Loucy (cell line): ENCODE results near the gene NOL12.

Source experiments
- H2AFZ ChIP-seq: fragments of 200-600 bp; sonication (generic); 2 replicates; pipeline ENCODE4 v1.6.0; 2016; ENCODE audit warnings: antibody characterized with exemption, mild to moderate bottlenecking, low read length, moderate library complexity
- H3F3A ChIP-seq: fragments of 200-600 bp; 2 replicates; pipeline ENCODE4 v1.6.0; 2016; ENCODE audit warnings: antibody characterized with exemption, low read depth, mild to moderate bottlenecking
- H3K27me3 ChIP-seq: fragments of 200-600 bp; sonication (generic); 2 replicates; pipeline ENCODE4 v1.6.1; 2014; ENCODE audit warnings: low read length, mild to moderate bottlenecking; ENCODE audit not compliant: insufficient read depth, poor library complexity, severe bottlenecking
- H3K36me3 ChIP-seq: fragments of 200-600 bp; sonication (generic); 2 replicates; pipeline ENCODE4 v1.6.1; 2016; ENCODE audit warnings: low read length; ENCODE audit not compliant: insufficient read depth
- H3K4me1 ChIP-seq: fragments of 200-600 bp; sonication (generic); 2 replicates; pipeline ENCODE4 v1.5.1; 2014; ENCODE audit warnings: low read length, mild to moderate bottlenecking; ENCODE audit not compliant: insufficient read depth, poor library complexity, severe bottlenecking
- H3K4me2 ChIP-seq: fragments of 200-600 bp; sonication (generic); 2 replicates; pipeline ENCODE4 v1.6.0; 2014; ENCODE audit warnings: antibody characterized with exemption, low read length, low read depth, mild to moderate bottlenecking; ENCODE audit not compliant: poor library complexity, severe bottlenecking
- H3K4me3 ChIP-seq: fragments of 200-600 bp; sonication (generic); 2 replicates; pipeline ENCODE4 v1.5.1; 2014; ENCODE audit warnings: low read length, mild to moderate bottlenecking, mixed read lengths; ENCODE audit not compliant: poor library complexity, severe bottlenecking
- H3K79me2 ChIP-seq: fragments of 200-600 bp; sonication (generic); 2 replicates; pipeline ENCODE4 v1.6.1; 2014; ENCODE audit warnings: low read length; ENCODE audit not compliant: insufficient read depth
- H3K9ac ChIP-seq: fragments of 200-600 bp; sonication (generic); 2 replicates; pipeline ENCODE4 v1.6.0; 2014; ENCODE audit warnings: mild to moderate bottlenecking, low read depth, low read length, moderate library complexity; ENCODE audit not compliant: poor library complexity, severe bottlenecking
- H3K9me2 ChIP-seq: fragments of 200-600 bp; sonication (generic); replicated peaks from 2 replicates; pipeline ENCODE4 v1.6.1; 2016; ENCODE audit warnings: low read depth, low read length, mixed read lengths
- H3K9me3 ChIP-seq: fragments of 200-600 bp; sonication (generic); 2 replicates; pipeline ENCODE4 v1.6.1; 2014; ENCODE audit warnings: mild to moderate bottlenecking, antibody characterized with exemption, low read length, low read depth; ENCODE audit not compliant: insufficient read depth
- H4K20me1 ChIP-seq: fragments of 200-600 bp; sonication (generic); 2 replicates; pipeline ENCODE4 v1.6.0; 2014; ENCODE audit warnings: antibody characterized with exemption, low read length, mild to moderate bottlenecking; ENCODE audit not compliant: insufficient read depth, poor library complexity, severe bottlenecking
- CTCF ChIP-seq: fragments of 200-600 bp; sonication (generic); conservative IDR thresholded peaks from 2 replicates; pipeline ENCODE4 v1.5.1; 2014; ENCODE audit warnings: mild to moderate bottlenecking, antibody characterized with exemption, low read length
- EZH2phosphoT487 ChIP-seq: fragments of 200-600 bp; IDR thresholded peaks from 2 replicates; pipeline ENCODE4 v1.6.1; 2018; ENCODE audit warnings: antibody characterized with exemption, mild to moderate bottlenecking, moderate library complexity, borderline replicate concordance

NOL12 gene

GRCh38 chr22:37641561-37641949 lies 44.6 kb upstream of the NOL12 start:
- TF ChIP-seq CTCF: no peak
- no peak for TF ChIP-seq EZH2phosphoT487
- Histone ChIP-seq H3K36me3 (peaks cover 16% of the 10 kb centered on the region; the same call in 1 of the 2 replicates), H3K9ac (peak overlapping the region; percentile 94), H4K20me1 (peaks cover 22% of the 10 kb centered on the region), H2AFZ (no peak overlapping the region), H3K79me2 (peaks cover 47% of the 10 kb centered on the region), H3K9me3 (no peaks in the 10 kb centered on the region), H3K9me2 (no peaks in the 10 kb centered on the region), H3K4me2 (peak overlapping the region; percentile 98), H3K27me3 (no peaks in the 10 kb centered on the region), H3K4me1 (peaks cover 47% of the 10 kb centered on the region), H3K4me3 (peak overlapping the region; percentile 89), H3F3A (peaks cover 9% of the 10 kb centered on the region)

- peak overlapping the region; percentile 48 for H3K4me2 ChIP-seq
- no peak overlapping the region for H2AFZ ChIP-seq
- H3K9me2 ChIP-seq: no peaks in the 10 kb centered on the region
- H3K79me2 ChIP-seq: peaks cover 47% of the 10 kb centered on the region
- H3K36me3 ChIP-seq: peaks cover 22% of the 10 kb centered on the region; the same call in 1 of the 2 replicates
- TF ChIP-seq CTCF (peak; percentile 90), EZH2phosphoT487 (no peak)
- H3K4me3 ChIP-seq: peak overlapping the region; percentile 28
- no peaks in the 10 kb centered on the region for H3F3A ChIP-seq
- peak overlapping the region; percentile 94 for H3K9ac ChIP-seq
- H3K4me1 ChIP-seq: peaks cover 29% of the 10 kb centered on the region
- no peaks in the 10 kb centered on the region for H3K9me3 ChIP-seq
- peaks cover 22% of the 10 kb centered on the region for H4K20me1 ChIP-seq
- no peaks in the 10 kb centered on the region for H3K27me3 ChIP-seq
These were observed 42.8 kb upstream of the NOL12 start for GRCh38 chr22:37643225-37643847.

GRCh38 chr22:37647317-37647716 lies 38.8 kb upstream of the NOL12 start:
- H3K4me1 ChIP-seq: peaks cover 4% of the 10 kb centered on the region
- no peak overlapping the region for H3K4me2 ChIP-seq
- H3K9me2 ChIP-seq: no peaks in the 10 kb centered on the region
- no peak for TF ChIP-seq CTCF
- no peak for TF ChIP-seq EZH2phosphoT487
- H3K79me2 ChIP-seq: peaks cover 18% of the 10 kb centered on the region; the same call in 1 of the 2 replicates
- no peak overlapping the region for H3K4me3 ChIP-seq
- H3K9ac ChIP-seq: no peak overlapping the region
- no peaks in the 10 kb centered on the region for H3F3A ChIP-seq
- H3K36me3 ChIP-seq: peaks cover 46% of the 10 kb centered on the region; the same call in 1 of the 2 replicates
- H4K20me1 ChIP-seq: peaks cover 6% of the 10 kb centered on the region
- no peaks in the 10 kb centered on the region for H3K27me3 ChIP-seq
- H2AFZ ChIP-seq: no peak overlapping the region
- no peaks in the 10 kb centered on the region for H3K9me3 ChIP-seq
